Hair follicle dermal papilla cell (primary cell): Measurements from ENCODE around the gene RPH3AL. TPM values are rescaled to one million over a fixed set of nuclear protein-coding genes. Genes with fewer than 3 reads are reported as not detected.

Experiments used
- total RNA-seq: library from RNA; depleted of rRNA; stranded (reverse); fragments of >200 nt; gene quantifications from 2 replicates; pipeline ENCODE4 v1.2.3, GENCODE V29; 2012

Gene RPH3AL, protein sequence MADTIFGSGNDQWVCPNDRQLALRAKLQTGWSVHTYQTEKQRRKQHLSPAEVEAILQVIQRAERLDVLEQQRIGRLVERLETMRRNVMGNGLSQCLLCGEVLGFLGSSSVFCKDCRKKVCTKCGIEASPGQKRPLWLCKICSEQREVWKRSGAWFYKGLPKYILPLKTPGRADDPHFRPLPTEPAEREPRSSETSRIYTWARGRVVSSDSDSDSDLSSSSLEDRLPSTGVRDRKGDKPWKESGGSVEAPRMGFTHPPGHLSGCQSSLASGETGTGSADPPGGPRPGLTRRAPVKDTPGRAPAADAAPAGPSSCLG
- total RNA-seq = 2.3 and 2.6 TPM in 2 replicates

DNA sequence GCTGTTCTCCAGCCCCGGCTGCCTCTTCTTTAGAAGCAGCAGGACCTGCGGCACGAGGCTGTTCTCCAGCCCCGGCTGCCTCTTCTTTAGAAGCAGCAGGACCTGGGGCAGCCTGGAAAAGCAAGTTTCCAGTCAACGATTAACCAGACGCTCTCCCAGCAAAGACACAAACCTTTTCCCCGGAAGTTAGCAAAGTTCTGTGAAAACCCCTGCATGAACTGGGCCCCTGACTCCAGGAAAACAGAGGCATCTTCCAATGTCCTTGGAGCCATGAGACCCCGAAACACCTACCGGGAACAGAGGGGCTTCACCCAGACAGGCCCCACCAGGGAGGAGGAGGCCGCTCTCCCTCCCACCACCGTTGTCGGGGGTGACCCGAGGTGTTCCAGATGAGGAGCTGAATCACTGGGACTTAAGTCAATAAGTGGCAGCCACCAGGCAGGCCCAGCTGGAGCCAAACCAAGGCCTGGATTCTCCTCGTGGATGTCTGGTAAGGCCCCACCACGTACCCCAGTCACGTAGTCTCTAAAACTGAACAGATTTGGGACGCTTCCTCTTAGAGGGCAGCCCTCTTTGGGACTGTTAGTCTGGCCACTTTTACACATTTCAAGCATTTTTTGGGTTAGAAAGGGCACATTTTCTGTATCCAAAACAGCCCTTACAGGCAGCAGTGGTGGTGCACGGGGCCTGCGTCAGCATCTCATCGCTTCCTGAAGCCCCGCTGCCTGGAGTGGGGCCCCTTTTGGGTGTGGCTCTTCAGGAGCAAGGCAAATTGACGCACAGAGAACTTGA, at the start of gene RPH3AL:
Gene RPH3AL, minus strand, starts transcription at position 387 of the 792 bp plus-strand sequence. CDS start 25,264 bp downstream, outside the sequence.

DNA sequence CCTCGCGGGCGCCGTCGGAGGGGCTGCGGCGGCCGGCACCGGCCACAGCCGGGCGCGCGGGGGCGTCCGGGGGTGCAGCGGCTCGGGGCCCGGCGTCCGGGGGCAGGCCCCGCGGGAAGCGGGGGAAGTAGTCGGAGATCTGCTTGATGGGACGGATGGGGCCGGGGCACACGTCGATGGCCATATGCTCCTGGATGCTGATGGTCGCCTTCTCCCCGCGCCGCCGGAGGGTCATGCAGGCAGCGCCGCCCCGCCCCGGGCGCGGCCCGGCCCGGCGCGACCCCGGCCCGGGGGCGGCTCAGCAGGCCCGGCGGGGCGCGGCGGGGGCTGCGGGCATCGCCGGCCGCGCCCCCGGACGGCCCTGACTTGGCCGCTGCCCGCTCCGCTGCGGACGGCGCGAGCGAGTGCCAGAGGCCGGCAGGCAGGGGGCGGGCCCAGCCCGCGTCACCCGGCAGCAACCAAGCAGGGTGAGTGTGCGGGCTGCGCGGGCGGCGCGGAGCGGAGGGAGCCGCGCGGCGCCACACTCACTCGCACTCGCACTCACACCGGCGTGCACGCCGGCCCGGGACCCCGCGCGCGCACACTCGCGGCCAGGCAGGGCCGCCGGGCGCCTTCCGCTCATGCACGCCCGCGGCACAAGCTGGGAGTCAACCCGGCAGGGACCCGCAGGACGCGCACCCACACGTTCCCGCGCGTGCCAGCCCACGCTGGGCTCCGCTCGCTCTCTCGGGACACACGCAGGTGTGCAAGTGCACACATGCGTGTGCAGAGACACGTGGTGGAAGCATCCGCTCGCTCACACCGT, 171.2 kb downstream of the RPH3AL start, which contains the start of gene DOC2B:
Gene DOC2B, minus strand, starts transcription at position 406 of the 805 bp plus-strand sequence. Its CDS starts 171 bp downstream, at position 235.

Other genes with a start within 250 kb of the RPH3AL start
- gene SCGB1C2, start 215.2 kb downstream of the RPH3AL start, total RNA-seq = not detected in 2 replicates
- not detected in 2 replicates for gene DOC2B, start 171.2 kb downstream of the RPH3AL start, total RNA-seq
- 39.6 and 40.8 TPM in 2 replicates for gene RFLNB, start 93.1 kb upstream of the RPH3AL start, total RNA-seq